HL-60 (cell line): ENCODE results near the gene HPSE2.

Source experiments
- GABPA ChIP-seq: IDR thresholded peaks from 2 replicates; pipeline ENCODE4 v1.6.1; 2012; ENCODE audit warnings: low read depth
- POLR2AphosphoS5 ChIP-seq: IDR thresholded peaks from 2 replicates; pipeline ENCODE4 v1.6.1; 2012; ENCODE audit warnings: low read depth
- TF ChIP-seq, protein P1 (sequence below): IDR thresholded peaks from one replicate; pipeline ENCODE4 v1.5.1; 2011; ENCODE audit warnings: low read length, control low read depth, inconsistent platforms; ENCODE audit not compliant: insufficient read depth
- TF ChIP-seq, protein P2 (sequence below): IDR thresholded peaks from 2 replicates; pipeline ENCODE4 v1.6.1; 2012; ENCODE audit warnings: low read depth; ENCODE audit not compliant: insufficient replicate concordance

DNA sequence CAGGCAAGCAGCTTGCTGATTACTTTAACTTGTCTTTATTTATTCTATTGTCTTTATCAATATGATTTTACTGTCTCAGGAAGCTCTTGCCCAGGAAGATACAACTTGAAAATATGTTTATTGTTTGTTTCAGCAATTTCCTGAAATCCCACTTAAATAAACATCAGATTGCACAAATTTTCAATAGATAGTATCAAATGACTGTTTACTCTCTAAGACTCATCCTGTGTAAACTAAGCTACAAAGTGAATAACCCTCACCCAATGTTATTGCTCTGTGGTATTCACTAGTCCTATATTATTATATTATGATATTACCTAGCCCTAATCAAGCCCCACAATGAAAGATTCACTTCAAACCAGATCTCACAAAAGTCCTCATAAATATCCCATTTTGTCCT lies 658.5 kb downstream of the HPSE2 start:
- TF ChIP-seq GABPA (no peak), POLR2AphosphoS5 (no peak)
- TF ChIP-seq, protein P1, sequence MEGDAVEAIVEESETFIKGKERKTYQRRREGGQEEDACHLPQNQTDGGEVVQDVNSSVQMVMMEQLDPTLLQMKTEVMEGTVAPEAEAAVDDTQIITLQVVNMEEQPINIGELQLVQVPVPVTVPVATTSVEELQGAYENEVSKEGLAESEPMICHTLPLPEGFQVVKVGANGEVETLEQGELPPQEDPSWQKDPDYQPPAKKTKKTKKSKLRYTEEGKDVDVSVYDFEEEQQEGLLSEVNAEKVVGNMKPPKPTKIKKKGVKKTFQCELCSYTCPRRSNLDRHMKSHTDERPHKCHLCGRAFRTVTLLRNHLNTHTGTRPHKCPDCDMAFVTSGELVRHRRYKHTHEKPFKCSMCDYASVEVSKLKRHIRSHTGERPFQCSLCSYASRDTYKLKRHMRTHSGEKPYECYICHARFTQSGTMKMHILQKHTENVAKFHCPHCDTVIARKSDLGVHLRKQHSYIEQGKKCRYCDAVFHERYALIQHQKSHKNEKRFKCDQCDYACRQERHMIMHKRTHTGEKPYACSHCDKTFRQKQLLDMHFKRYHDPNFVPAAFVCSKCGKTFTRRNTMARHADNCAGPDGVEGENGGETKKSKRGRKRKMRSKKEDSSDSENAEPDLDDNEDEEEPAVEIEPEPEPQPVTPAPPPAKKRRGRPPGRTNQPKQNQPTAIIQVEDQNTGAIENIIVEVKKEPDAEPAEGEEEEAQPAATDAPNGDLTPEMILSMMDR: no peak
- TF ChIP-seq, protein P2, sequence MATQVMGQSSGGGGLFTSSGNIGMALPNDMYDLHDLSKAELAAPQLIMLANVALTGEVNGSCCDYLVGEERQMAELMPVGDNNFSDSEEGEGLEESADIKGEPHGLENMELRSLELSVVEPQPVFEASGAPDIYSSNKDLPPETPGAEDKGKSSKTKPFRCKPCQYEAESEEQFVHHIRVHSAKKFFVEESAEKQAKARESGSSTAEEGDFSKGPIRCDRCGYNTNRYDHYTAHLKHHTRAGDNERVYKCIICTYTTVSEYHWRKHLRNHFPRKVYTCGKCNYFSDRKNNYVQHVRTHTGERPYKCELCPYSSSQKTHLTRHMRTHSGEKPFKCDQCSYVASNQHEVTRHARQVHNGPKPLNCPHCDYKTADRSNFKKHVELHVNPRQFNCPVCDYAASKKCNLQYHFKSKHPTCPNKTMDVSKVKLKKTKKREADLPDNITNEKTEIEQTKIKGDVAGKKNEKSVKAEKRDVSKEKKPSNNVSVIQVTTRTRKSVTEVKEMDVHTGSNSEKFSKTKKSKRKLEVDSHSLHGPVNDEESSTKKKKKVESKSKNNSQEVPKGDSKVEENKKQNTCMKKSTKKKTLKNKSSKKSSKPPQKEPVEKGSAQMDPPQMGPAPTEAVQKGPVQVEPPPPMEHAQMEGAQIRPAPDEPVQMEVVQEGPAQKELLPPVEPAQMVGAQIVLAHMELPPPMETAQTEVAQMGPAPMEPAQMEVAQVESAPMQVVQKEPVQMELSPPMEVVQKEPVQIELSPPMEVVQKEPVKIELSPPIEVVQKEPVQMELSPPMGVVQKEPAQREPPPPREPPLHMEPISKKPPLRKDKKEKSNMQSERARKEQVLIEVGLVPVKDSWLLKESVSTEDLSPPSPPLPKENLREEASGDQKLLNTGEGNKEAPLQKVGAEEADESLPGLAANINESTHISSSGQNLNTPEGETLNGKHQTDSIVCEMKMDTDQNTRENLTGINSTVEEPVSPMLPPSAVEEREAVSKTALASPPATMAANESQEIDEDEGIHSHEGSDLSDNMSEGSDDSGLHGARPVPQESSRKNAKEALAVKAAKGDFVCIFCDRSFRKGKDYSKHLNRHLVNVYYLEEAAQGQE: no peak
